HG02943 (cell line): Measurements from ENCODE around the gene ADGB.
A peak's percentile ranks its signal among the peaks of the same experiment; 100 is the strongest.
"Not testable (repeated sequence)": the region's sequence is repeated elsewhere in the genome, so short reads cannot be mapped to it uniquely, and the experiment has no call there.

ENCODE experiments used
- ATAC-seq: cut with Tn5 transposase; IDR thresholded peaks from one replicate; pipeline ENCODE4 v1.9.1; 2021; ENCODE audit warnings: mild to moderate bottlenecking, low read depth, moderate library complexity; ENCODE audit not compliant: unreplicated experiment

The ADGB gene

GRCh38 chr6:146741609-146742008 lies 142.8 kb downstream of the ADGB start:
- no peak for ATAC-seq

GRCh38 chr6:146753306-146753705 lies 154.5 kb downstream of the ADGB start:
- ATAC-seq: no peak

- ATAC-seq: no peak
These were observed 168.9 kb downstream of the ADGB start for GRCh38 chr6:146767632-146768031.

GRCh38 chr6:146768722-146769121 lies 169.9 kb downstream of the ADGB start:
- no peak for ATAC-seq

- ATAC-seq: no peak
These were observed 171.6 kb downstream of the ADGB start for GRCh38 chr6:146770275-146770964.

GRCh38 chr6:146770965-146771735 lies 172.4 kb downstream of the ADGB start:
- ATAC-seq: no peak

- no peak for ATAC-seq
These were observed 176.4 kb downstream of the ADGB start for GRCh38 chr6:146775220-146775619.

GRCh38 chr6:146781836-146782235 lies 183.1 kb downstream of the ADGB start:
- no peak for ATAC-seq

GRCh38 chr6:146785001-146785585 lies 186.3 kb downstream of the ADGB start:
- peak; percentile 93 for ATAC-seq

- ATAC-seq: no peak
These were observed 189.2 kb downstream of the ADGB start for GRCh38 chr6:146787876-146788508.

GRCh38 chr6:146790561-146791091 lies 191.9 kb downstream of the ADGB start:
- no peak for ATAC-seq

- no peak for ATAC-seq
These were observed 193.2 kb downstream of the ADGB start for GRCh38 chr6:146791930-146792329.

GRCh38 chr6:146793218-146793617 lies 194.4 kb downstream of the ADGB start:
- ATAC-seq: not testable (repeated sequence)

- no peak for ATAC-seq
These were observed 196.8 kb downstream of the ADGB start for GRCh38 chr6:146795479-146796133.

GRCh38 chr6:146803167-146803566 lies 204.4 kb downstream of the ADGB start:
- ATAC-seq: not testable (repeated sequence)

- ATAC-seq: no peak
These were observed 204.8 kb downstream of the ADGB start for GRCh38 chr6:146803601-146804000.

- no peak for ATAC-seq
These were observed 207.0 kb downstream of the ADGB start for GRCh38 chr6:146805546-146806325.

- not testable (repeated sequence) for ATAC-seq
These were observed 210.2 kb downstream of the ADGB start for GRCh38 chr6:146809014-146809413.

- not testable (repeated sequence) for ATAC-seq
These were observed 214.1 kb downstream of the ADGB start for GRCh38 chr6:146812811-146813321.
